Esophagus muscularis mucosa (tissue), 4 donors: ENCODE data around the gene PRR7. TPM values are rescaled to one million over a fixed set of nuclear protein-coding genes. Genes with fewer than 3 reads are reported as not detected.

Experiments used
- DNase-seq: peaks from one replicate; pipeline ENCODE4 v3.0.0-alpha.2; 2017; ENCODE audit errors: extremely low spot score
- H3K27ac ChIP-seq, 4 donors: fragments of 200-600 bp; sonication (generic); replicated peaks in 1 of 4; 1 replicate in 3 of 4; 2 replicates in 1 of 4; pipeline ENCODE4 v1.5.1; 2016 to 2019; ENCODE audit warnings: mild to moderate bottlenecking in 1 of 4
- H3K27me3 ChIP-seq, 4 donors: fragments of 200-600 bp; sonication (generic); one replicate each; pipeline versions ENCODE4 v1.5.1 to v1.6.0; 2016 to 2019
- H3K36me3 ChIP-seq, 4 donors: fragments of 200-600 bp; sonication (generic); one replicate each; pipeline ENCODE4 v1.5.1; 2016 to 2019
- H3K4me1 ChIP-seq, 4 donors: fragments of 200-600 bp; sonication (generic); one replicate each; pipeline ENCODE4 v1.5.1; 2016 to 2019
- H3K4me3 ChIP-seq, 4 donors: fragments of 200-600 bp; sonication (generic); 1 replicate in 2 of 4; 2 replicates in 2 of 4; pipeline ENCODE4 v1.5.1; 2016 to 2019; ENCODE audit warnings: mild to moderate bottlenecking in 4 of 4, moderate library complexity in 1 of 4
- H3K9me3 ChIP-seq, 4 donors: fragments of 200-600 bp; sonication (generic); 1 replicate in 3 of 4; 2 replicates in 1 of 4; pipeline ENCODE4 v1.5.1; 2016 to 2019
- EP300 ChIP-seq: sonication (generic); formaldehyde crosslinking; IDR thresholded peaks from one replicate; pipeline ENCODE4 v1.6.1; 2017; ENCODE audit warnings: antibody characterized with exemption
- POLR2A ChIP-seq: fragments of 450-650 bp; IDR thresholded peaks from one replicate; pipeline ENCODE4 v1.6.1; 2017; ENCODE audit warnings: antibody characterized with exemption, moderate library complexity, mild to moderate bottlenecking, low read depth
- POLR2AphosphoS5 ChIP-seq, 2 donors: sonication (generic); formaldehyde crosslinking; IDR thresholded peaks; one replicate each; pipeline ENCODE4 v1.6.1; 2017; ENCODE audit warnings: antibody characterized with exemption in 2 of 2
- WGBS: methylation state at CpG from one replicate; pipeline ENCODE4 v1.1.5; 2018; 5-methylcytosine and 5-hydroxymethylcytosine counted together
- intact Hi-C: fragments of 100-400 bp; cut with DNase I; formaldehyde crosslinking; loops from one replicate; pipeline ENCODE4 v1.15.1; 2023
- total RNA-seq, 4 donors: library from RNA; depleted of rRNA; stranded (reverse); fragments of >200 nt; gene quantifications; one replicate each; pipeline versions ENCODE4 v1.1.0 to v1.2.1, GENCODE V29; 2016
- TF ChIP-seq, protein P1 (sequence below), 3 experiments: fragments of 200-600 bp in 2 of 3; fragments of 450-650 bp in 1 of 3; sonication (generic) in 2 of 3; IDR thresholded peaks; one replicate each; pipeline ENCODE4 v1.5.1; 2017 to 2019; ENCODE audit warnings: antibody characterized with exemption in 3 of 3, mild to moderate bottlenecking in 2 of 3, moderate library complexity in 1 of 3

Gene PRR7
- total RNA-seq, 4 donors from 2014 or later = 0.42 to 2.5 (median 1.6) TPM

- H3K9me3 ChIP-seq = no peaks in the 10 kb centered on the region
- intact Hi-C loops = no loop called here
- H3K27ac ChIP-seq = no peak overlapping the region
- H3K4me1 ChIP-seq = peaks cover 10 to 21% (median 15%) of the 10 kb centered on the region in 4 donors
- no peak for DNase-seq
- TF ChIP-seq, protein P1, sequence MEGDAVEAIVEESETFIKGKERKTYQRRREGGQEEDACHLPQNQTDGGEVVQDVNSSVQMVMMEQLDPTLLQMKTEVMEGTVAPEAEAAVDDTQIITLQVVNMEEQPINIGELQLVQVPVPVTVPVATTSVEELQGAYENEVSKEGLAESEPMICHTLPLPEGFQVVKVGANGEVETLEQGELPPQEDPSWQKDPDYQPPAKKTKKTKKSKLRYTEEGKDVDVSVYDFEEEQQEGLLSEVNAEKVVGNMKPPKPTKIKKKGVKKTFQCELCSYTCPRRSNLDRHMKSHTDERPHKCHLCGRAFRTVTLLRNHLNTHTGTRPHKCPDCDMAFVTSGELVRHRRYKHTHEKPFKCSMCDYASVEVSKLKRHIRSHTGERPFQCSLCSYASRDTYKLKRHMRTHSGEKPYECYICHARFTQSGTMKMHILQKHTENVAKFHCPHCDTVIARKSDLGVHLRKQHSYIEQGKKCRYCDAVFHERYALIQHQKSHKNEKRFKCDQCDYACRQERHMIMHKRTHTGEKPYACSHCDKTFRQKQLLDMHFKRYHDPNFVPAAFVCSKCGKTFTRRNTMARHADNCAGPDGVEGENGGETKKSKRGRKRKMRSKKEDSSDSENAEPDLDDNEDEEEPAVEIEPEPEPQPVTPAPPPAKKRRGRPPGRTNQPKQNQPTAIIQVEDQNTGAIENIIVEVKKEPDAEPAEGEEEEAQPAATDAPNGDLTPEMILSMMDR (IDR thresholded peaks at IDR 0.05) = no peak
- no peak for TF ChIP-seq POLR2A
- TF ChIP-seq POLR2AphosphoS5 (IDR thresholded peaks at IDR 0.05) = no peak
- TF ChIP-seq EP300 = no peak
- no peak overlapping the region for H3K4me3 ChIP-seq
- 88% methylated on average over 4 of the region's 4 CpGs for WGBS
- H3K27me3 ChIP-seq = no peaks in the 10 kb centered on the region
- H3K36me3 ChIP-seq = peaks cover 0 to 12% (median 5%) of the 10 kb centered on the region in 4 donors
Observed at GRCh38 chr5:177505075-177505474, 58.5 kb downstream of the PRR7 start.

Other genes with a start within 250 kb of the PRR7 start
- gene RAB24, start 143.1 kb upstream of the PRR7 start, total RNA-seq = 10 to 100 TPM; 20.0 to 35.4 (median 31.1) TPM
- 10 to 100 TPM; 80.6 to 93.6 (median 88.2) TPM for gene PRELID1, start 143.0 kb upstream of the PRR7 start, total RNA-seq
- 10 to 100 TPM in 1 of 4 donors, 1 to 10 TPM in 3; 2.5 to 11.2 (median 7.9) TPM for gene MXD3, start 134.9 kb upstream of the PRR7 start, total RNA-seq
- gene LMAN2, start 95.1 kb upstream of the PRR7 start, total RNA-seq = 100 to 1,000 TPM in 3 of 4 donors, 10 to 100 TPM in 1; 95.1 to 168 (median 128) TPM
- 10 to 100 TPM in 2 of 4 donors, 1 to 10 TPM in 2; 3.7 to 18.3 (median 11.9) TPM for gene RGS14, start 88.9 kb upstream of the PRR7 start, total RNA-seq
- gene SLC34A1, start 62.4 kb upstream of the PRR7 start, total RNA-seq = not detected
- not detected for gene PFN3, start 46.2 kb upstream of the PRR7 start, total RNA-seq
- under 1 TPM in 1 of 4 donors, not detected in 3; 0.17 TPM for gene F12, start 37.2 kb upstream of the PRR7 start, total RNA-seq
- 10 to 100 TPM; 29.1 to 44.7 (median 36.3) TPM for gene GRK6, start 20.1 kb upstream of the PRR7 start, total RNA-seq
- gene DBN1, start 26.8 kb downstream of the PRR7 start, total RNA-seq = 100 to 1,000 TPM in 3 of 4 donors, 10 to 100 TPM in 1; 92.2 to 160 (median 130) TPM
- 1,000 to 10,000 TPM in 1 of 4 donors, 100 to 1,000 TPM in 3; 316 to 1,085 (median 575) TPM for gene PDLIM7, start 50.8 kb downstream of the PRR7 start, total RNA-seq
- 10 to 100 TPM in 1 of 4 donors, 1 to 10 TPM in 3; 6.7 to 15.2 (median 7.5) TPM for gene DOK3, start 63.0 kb downstream of the PRR7 start, total RNA-seq
- 10 to 100 TPM; 58.1 to 92.1 (median 66.0) TPM for gene DDX41, start 70.1 kb downstream of the PRR7 start, total RNA-seq
- 10 to 100 TPM; 24.4 to 65.6 (median 50.7) TPM for gene FAM193B, start 107.7 kb downstream of the PRR7 start, total RNA-seq
- gene TMED9, start 145.4 kb downstream of the PRR7 start, total RNA-seq = 10 to 100 TPM; 47.3 to 75.7 (median 62.3) TPM
- gene B4GALT7, start 153.3 kb downstream of the PRR7 start, total RNA-seq = 10 to 100 TPM; 14.3 to 17.9 (median 16.9) TPM